Epidermal melanocyte (primary cell): ENCODE measurements around the gene NFIX.

Experiments
- DNase-seq: peaks from one replicate; pipeline ENCODE4 v3.0.0; 2011; ENCODE audit warnings: low spot score; ENCODE audit not compliant: insufficient read length

Gene NFIX

DNA sequence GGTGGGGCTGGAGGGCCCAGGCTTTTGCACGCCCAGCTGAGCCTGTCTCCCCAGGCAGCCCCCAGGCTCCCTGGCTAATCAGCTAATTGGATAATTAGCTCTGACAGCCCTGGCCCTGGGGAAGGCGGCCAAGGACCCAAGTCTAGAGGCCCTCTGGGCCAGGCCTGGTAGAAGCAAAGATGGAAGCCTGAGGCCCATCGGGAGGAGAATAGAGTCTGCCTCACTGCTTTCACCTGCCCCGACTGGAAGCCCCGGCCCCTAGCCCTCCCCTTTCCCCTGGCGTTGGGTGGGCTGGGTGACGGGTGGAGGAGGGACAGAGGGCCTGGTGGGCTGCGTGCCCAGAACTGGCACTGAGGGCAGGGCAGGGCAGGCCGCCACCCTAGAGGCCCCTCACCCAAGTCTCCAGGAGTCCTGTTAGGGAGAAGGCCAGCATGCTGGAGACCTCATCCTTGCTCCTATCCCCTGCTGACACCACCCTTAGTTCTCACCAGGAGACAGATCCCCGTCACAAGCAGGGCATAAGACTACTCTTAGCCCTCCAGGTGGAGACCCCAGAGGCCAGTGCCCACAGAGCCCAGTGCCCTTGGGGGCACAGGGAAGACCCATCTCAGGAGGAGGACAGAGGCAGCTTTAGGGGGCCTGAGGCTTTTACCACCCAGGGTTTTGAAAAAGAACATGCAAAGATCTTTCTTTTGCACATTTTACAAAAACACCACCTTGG, 95.4 kb downstream of the NFIX start:
- no peak for DNase-seq

DNA sequence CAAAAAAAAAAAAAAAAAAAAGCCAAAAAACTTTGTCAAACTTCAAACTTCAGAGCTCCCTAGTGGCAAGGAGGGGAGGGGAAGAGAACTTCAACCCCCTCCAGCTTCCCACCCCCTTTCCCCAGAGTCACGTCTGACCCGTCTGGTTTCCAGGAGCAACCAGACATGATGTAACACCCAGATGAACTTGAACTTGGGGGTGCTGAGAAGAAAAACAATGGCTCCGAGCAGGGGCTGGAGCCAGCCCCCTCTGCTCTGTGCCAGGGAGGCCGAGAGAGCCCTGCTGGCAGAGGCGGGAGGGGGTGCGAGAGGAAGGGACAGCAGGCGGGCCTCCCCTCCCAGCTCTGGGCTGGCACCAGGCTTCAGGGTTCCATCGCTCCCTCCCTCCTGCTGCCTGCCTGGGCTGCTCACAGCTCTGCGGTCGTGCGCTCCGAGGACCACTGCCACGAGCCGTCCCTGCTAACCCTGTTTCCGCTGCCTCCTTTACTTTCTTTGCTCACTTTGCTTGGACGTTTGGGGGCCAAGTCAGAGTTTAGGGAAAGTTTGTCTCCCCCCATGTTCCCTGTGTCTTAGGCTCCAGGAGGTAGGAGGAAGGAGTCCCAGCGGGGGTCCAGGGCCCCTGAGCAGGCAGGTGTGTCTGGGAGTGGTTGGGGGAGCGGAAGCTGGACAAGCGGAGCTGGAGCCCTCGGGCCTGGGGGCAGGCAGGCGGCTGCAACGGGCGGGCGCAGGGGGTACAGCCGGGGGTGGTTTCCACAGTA, 96.3 kb downstream of the NFIX start:
- DNase-seq = peak; percentile 53

DNA sequence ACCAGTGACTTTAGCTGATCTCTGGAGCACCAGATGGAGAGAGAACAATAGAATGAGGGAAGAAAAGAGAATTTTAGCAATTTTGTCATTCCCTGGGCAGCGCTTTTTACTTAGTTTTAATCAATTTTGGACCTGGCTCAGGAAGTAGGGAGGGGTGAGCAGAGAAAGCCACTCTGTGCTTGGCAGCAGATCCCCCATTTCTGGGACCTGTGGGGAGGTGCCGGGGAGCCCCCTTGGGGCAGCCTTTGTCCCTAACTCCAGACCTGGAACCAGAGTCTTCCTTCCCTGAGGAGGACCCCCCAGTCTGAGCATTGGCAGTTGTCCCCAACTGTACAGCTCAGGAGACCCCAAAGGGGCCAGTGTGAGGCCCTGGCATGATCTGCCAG, 96.9 kb downstream of the NFIX start:
- no peak for DNase-seq

DNA sequence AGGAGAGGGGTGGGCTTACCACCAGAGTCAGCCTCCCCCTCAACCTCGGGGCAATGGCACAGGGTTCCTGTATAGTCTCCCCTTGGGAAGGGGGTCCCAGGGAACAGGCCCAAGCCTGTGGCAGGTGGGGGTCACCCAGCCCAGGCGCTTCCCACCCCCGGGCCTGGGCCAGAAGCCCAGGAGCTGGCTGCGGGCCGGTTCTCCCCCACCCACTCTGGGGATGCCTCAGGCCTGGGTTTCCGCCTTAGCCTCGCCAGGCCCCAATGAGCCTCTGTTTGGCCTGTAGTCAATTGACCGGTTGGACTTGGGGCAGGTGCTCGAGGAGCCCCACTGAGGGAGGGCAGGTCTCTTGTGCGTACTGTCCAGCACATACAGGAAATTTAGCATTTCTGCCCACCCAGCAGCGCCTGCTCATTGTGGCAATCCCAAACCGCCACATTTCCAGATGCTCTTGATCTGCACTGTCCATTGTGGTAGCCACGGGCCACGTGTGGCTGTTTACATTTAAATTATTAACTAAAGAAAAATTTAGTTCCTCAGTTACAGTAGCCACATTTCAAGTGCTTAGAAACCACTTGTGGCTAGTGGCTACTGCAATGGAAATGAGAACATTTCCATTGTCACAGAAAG, 97.4 kb downstream of the NFIX start:
- DNase-seq = no peak

DNA sequence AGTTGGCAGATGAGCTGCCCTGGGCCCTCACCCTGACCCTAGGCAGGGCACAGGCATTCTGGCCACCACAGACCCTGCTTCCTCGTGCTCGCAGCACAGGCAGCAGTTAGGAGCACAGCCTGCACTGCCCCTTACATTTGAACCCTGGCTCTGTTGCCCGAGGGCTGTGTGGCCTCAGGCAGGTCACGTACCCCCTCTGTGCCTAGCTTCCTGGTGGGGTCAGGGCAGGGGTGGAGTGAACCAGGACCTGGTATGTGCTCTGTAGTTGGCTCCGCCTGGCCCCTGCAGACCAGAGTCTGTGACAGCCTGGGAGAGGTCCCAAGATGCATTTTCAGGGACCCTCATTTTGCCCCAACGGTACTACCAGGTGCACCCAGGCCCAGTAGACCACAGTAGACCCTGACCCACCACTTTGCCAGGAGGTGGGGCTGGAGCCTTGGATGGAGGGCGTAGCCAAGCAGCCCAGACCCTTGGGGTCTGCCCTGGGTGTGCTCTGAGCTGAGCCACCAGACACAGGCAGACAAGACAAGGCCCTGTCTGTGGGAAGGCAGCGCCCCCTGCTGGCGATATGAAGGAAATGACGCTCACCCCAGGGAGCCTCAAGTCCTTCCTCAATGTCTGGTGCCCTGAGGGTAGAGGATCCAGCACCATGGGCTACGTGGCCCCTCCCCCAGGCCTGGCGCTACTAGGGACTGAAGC, 98.3 kb downstream of the NFIX start:
- peak; percentile 99 for DNase-seq

DNA sequence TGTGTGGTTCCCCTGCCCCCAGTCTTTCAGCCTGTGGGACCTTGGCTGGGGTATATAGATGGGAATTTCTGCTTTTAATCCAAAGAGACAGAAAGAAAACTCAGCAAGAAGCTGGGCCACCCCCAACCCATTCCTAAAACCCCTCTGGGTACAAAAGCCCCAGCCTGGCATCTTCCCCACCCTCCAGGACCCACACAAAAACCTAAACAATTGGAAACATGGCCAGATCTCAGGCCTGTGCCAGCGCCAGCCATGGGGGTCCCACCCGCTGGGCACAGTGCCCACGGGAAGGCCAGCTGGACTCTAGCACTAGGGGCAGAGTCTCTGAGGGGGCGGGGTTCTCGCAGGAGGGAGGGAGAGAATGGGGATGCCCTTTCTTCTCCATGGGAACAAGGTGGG, 98.8 kb downstream of the NFIX start:
- no peak for DNase-seq

DNA sequence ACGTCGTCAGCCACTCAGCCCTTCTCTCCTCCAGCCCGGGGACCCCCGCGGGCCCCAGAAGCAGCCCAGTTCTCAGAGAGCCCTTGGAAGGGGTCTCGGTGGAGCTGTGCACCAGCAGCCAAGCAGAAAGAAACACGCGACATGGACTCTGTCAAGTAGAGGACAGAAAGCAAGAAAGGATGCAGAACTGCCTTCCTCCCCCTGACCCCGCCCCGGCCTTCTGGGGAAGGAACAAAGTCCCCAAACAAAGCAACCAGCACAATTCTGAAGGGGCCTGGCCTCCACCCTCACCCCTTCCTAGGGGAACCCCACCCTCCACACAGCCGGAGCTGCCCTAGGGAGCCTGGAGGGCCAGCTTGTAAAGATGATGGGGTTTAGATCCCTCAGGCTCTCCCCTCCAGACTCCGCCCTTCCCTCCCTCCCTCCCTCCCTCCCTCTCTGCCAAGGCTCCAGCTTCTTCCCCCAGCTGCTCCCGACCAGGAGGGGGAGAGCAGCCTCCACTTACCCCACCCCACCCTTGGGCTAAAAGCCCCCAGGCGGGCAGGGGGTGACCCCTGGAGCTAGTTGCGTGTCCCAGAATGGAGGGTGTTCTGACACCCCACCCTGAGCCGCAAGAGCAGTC, 99.6 kb downstream of the NFIX start:
- DNase-seq = no peak

DNA sequence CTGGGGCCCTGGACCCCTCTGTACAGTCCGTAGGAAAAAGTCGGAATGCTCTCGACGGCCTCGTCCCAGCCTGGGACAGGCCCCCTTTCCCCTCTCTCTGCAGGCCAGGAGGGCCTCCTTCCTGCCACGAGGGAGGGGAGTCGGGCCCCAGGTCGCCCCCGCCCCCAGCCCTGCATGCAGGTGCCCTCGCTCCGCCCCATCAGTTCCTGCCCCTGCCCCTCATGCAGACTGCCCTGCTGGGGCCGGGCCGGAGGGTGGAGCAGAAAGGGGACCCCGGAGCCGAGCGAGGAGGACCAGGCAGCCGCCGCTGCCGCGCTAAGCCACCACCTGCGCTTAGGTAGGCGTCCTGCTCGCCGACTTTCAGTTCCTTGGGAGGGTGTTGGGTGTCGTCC, 100.1 kb downstream of the NFIX start:
- no peak for DNase-seq

DNA sequence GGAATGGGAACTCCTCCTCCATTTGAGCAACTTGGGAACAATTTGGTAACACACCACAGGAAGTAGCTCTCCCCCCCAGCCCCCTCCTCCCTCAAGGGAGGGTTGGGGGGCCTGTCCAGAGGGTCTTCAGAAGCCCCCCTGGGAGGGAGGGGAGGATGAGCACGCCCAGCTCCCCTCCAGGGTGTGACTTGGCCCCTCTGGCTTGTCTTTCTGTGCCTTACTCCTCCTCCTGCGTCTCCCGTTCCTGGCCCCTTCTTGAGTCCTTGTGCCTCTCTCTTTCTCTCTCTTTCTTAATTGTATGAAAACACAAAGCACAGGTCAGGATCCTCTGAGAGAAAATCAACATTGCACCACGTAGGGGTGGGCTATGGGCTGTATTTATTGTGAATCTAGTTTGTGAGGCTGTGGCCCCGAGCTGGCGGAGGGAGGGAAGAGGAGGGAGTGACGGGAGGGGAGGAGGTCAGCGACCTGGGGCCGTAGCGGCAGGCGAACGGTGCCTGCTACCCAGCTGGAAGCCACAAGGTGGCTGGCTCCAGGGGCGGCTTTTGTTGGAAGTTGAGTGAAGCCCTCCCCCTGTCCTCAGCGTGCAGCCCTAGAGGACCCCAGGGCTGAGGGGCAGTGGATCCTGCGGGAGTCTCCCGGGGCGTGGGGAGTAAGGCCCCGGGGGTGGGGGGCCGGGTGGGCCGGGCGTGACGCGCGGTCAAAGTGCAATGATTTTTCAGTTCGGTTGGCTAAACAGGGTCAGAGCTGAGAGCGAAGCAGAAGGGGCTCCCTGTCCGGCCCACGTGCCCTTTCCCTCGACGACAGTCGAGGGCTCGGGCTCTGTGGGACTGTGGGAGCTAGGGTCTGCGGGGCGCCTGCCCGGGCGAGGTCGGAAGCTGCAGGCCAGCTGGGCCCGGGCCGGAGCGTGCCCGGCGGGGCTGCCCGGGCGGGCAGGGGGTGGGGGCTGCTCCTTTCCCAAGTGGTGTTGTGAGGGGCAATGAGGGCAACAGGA, 101.0 kb downstream of the NFIX start:
- no peak for DNase-seq

DNA sequence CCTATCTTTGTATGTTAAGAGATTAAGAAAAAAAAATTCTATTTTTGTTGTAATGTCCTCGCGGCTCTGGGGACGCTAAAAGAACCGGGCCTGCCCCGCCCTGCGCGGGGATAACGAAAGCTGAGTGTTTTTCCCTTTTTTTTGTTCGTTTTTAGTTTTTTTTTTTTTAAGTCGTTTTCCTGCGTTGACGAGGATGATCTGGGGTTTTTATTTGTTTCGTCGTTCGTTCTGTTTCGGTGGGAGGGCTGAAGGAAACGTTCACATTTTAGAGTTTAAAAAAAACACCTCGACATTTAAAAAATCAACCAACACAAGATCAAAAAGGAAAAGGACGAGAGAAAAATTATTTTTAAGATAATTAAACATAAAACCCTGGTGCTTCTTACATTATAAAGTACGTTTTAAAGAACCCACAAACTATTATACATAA, 101.8 kb downstream of the NFIX start:
- DNase-seq = no peak

DNA sequence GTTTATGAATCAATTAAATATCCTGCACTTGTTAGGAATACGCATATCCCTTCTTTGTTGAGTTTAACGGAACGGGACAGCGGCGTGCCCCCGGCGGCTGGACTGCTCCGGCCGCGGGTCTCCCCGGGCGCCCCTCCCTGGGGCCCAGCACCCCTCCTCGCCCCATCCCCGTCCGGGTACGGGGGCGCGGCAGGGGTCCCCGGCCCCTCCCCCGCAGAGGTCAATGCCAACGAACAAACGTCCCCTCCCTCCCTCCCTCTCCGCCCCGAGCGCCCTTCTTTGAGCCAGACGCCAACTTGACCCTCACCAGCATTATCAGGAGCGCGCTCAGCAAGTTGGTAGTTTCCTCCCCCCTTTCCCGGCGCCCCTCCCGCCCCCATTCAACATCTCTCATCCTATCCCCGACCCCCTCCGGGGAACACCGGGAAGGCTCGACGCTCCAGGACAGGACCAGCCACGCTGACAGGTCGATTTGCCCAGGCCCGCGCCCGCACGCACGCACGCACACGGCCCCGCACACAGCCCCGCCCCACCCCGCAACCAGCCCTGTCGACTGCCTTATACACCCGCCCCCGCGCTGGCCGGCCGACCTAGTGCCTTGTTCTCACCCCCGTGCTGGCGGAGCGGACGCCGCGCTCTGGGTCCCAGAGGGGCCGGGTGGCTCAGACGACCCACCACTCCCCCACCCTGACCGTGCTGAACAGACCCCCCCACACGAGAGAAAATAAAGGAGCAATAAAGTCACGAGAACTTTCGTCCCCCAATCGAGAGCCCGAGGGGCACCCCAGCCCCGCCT, 102.4 kb downstream of the NFIX start:
- DNase-seq = no peak

DNA sequence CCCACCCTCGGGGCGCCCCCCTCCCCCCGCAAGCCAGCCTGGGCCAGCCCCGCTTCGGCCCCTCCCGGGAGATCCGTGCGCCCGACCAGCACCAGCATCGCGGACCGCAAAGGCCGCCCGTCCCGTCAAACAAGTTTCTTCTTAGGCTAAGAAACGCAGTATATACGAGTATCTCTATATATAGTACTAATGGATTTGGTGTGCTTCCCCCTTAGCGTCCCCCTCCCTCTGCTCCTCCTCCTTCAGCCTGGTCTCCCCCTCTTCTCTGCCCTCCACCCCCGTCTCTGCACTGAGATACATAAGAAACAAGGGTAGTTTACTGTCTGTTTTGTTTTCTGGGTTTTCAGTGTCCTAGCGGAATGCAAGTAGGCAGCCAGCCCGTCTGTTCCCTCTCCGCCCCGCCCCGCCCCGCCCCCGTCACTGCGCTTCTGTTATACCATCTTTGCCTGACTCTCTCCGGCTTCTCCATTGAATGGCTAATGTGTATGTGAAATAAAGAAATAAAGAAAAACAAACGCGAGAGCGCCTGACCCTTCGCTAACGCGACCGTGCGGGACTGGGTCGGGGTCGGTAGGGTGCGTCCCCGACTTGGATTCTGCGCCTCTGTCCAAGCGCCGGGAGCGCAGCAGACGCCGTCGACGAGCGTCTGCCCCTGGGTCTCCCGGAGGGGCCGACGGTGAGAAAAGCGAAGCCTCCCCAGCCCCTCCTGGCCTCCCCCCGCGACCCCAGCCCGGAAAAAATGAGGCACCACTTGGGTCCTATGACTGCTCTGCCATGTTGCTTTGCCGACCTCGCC, 103.2 kb downstream of the NFIX start:
- peak; percentile 89 for DNase-seq

DNA sequence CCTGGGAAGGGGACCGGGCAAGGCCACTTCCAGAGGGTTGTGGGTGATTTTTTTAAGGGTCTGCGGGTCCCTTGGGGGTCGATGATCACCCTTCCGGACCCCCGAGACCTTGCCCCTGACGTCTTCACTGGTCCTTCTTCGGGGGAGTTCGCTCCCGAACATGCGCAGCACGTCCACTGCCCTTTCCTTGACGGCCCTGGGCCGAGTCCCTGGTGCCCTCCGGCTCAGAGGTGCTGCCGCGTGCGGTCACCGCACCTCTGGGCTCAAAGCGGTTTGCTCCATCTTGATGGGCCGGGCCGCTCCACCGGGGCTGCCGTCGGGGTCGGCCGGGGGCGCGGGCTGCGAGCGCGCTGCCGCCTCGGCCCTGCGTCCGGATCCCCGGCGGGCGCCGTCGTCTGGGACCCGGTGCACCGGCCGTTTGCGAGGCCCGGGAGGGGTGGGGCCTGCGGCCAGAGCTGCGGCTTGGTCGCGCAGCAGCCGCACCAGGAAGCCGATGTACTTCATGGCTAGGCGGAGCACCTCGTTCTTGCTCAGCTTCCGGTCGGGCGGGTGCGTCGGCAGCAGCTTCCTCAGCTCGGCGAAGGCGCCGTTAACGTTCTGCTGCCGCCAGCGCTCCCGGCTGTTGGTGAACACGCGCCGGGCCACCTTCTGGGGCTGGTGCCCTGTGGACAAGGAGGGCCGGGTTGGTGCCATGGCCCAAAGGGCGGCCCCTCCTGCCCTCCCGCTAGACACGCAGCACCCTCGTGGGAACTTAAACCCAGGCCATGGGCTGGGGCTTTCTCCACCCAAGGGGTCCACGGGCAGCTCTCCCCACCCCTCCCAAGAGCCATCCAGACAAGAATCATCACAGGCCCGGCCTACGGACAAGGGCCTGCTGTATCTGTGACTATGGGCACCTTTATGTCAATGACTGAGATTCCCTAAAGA, 104.1 kb downstream of the NFIX start:
- DNase-seq = no peak

DNA sequence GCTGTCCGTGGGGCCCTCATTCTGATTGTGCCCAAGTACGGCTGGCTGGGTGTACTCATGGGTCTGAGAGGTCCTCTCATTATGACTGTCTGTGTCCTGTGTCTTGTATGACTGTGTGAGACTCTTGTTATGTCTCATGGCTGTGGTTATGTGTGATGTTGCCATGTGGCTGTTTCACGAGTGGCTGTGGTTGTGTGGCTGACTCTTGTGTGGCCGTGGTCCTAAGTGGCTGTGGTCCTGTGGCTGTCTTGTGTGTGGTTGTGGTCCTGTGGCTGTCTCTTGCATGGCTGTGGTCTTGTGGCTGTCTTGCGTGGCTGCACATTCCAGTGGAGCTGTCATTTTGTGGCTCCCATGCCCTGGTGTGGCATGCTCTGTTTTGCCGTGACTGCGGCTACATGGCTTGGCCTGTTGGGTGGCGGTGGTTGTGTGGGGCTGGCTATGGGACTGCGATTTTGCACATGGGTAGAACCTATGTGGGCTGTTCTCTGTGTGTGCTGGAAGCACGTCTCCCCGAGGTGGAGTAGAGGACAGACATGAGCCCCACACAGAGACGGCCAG, 104.8 kb downstream of the NFIX start:
- no peak for DNase-seq

DNA sequence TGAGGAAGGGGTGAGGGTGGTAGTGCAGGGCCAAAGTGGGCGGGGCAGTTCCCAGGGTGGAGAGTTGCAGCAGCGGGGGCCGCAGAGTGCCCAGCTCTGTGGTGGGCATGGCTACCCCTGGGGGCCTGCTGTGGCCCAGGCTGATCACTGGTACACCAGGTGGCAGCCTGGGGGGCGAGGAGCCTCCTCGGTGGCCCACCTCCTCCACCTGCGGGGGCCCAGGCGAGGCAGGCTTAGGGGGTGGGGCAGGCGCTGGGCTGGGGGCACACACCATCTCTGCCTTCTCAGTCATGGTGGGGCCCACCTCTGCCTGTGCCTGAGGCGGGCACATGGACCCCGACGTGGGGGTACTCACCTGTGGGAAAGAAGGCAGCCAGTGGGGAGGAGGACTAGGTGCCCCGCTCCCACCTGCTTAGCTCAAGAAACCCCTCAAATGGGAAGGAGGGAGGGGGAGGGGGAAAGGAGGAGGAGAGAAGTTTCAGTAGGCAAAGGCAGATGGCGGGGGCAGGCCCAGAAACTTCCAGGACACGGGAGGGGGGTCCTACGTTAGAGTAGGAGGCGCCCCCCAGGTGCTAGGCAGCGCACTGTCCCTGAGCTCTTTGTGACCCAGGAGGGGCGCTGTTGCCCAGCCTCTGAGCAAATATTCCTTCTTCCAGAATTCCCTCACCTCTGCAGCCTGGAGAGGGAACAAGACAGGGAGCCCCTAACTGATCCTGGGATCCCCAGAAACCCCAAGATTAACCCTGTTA, 105.7 kb downstream of the NFIX start:
- DNase-seq = no peak

DNA sequence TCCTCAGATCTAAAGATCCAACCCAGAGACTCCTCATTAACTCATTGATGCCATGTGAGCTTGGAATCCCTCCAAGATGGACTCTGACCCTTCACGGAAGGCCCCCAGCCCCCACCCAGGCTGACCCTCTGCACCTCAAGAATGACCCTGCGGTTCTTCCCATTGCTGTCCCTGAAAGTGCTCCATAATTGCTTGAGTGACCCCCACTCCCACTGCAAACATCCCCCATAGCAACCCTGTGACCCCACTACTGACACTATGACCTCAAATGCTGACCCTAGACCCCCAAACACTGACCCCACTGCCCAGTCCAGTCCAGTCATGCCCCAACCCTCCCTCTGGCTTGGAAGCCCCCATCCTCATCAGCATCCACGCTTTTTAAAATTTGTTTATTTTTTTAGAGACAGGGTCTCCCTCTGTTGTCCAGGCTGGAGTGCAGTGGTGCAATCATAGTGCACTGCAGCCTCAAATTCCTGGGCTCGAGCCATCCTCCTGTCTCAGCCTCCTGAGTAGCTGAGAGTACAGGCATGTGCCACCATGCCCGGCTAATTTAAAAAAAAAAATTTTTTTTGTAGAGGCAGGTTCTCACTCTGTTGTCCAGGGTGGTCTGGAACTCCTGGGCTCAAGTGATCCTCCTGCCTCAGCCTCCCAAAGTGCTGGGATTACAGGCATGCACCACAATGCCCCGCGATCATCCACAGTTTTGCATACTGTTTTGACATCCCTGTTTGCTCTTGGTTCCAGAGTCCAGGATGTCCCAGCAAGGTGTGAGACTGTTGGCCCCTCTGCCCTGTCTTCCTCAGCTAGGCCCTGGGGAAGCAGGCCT, 106.5 kb downstream of the NFIX start:
- no peak for DNase-seq
